Measurements from ENCODE around the gene OBP2A. TPM values are rescaled to one million over a fixed set of nuclear protein-coding genes. Genes with fewer than 3 reads are reported as not detected.

OBP2A gene
- total RNA-seq, 2 experiments from 2014 or later = not detected

GRCh38 chr9:135589596-135590485 is 43.9 kb downstream of the OBP2A start:
- no peak overlapping the region for H3K4me3 Mint-ChIP-seq
- H3K27me3 Mint-ChIP-seq (ENCODE audit: low read depth) = no peaks in the 10 kb centered on the region
- no peak overlapping the region for H3K27ac Mint-ChIP-seq
- ChIA-PET POLR2A (no interaction called here), CTCF (no interaction called here)
- DNase-seq = no peak
- no peak for ATAC-seq
- H3K36me3 Mint-ChIP-seq (ENCODE audit: low read depth) = no peaks in the 10 kb centered on the region
- H3K4me1 Mint-ChIP-seq (ENCODE audit: low read depth) = no peaks in the 10 kb centered on the region
- no peaks in the 10 kb centered on the region for H3K9me3 Mint-ChIP-seq (ENCODE audit: insufficient read depth)

GRCh38 chr9:135590486-135591079 is 44.7 kb downstream of the OBP2A start:
- Mint-ChIP-seq H3K4me3 (no peak overlapping the region), H3K27me3 (ENCODE audit: low read depth) (no peaks in the 10 kb centered on the region), H3K9me3 (ENCODE audit: insufficient read depth) (no peaks in the 10 kb centered on the region), H3K27ac (no peak overlapping the region), H3K4me1 (ENCODE audit: low read depth) (no peaks in the 10 kb centered on the region), H3K36me3 (ENCODE audit: low read depth) (no peaks in the 10 kb centered on the region)
- ATAC-seq = no peak
- POLR2A ChIA-PET = no interaction called here
- CTCF ChIA-PET = no interaction called here
- no peak for DNase-seq

- H3K27me3 Mint-ChIP-seq (ENCODE audit: low read depth) = peaks cover 4% of the 10 kb centered on the region
- DNase-seq (no peak), ATAC-seq (no peak)
- ChIA-PET POLR2A (no interaction called here), CTCF (no interaction called here)
- H3K4me1 Mint-ChIP-seq (ENCODE audit: low read depth) = no peaks in the 10 kb centered on the region
- no peaks in the 10 kb centered on the region for H3K36me3 Mint-ChIP-seq (ENCODE audit: low read depth)
- H3K4me3 Mint-ChIP-seq = no peak overlapping the region
- no peak overlapping the region for H3K27ac Mint-ChIP-seq
- no peaks in the 10 kb centered on the region for H3K9me3 Mint-ChIP-seq (ENCODE audit: insufficient read depth)
Measured at GRCh38 chr9:135591506-135592330, 45.8 kb downstream of the OBP2A start.

- H3K27ac Mint-ChIP-seq = no peak overlapping the region
- CTCF ChIA-PET = no interaction called here
- H3K27me3 Mint-ChIP-seq (ENCODE audit: low read depth) = peaks cover 4% of the 10 kb centered on the region
- no peaks in the 10 kb centered on the region for H3K36me3 Mint-ChIP-seq (ENCODE audit: low read depth)
- no peak for DNase-seq
- no peak for ATAC-seq
- no peaks in the 10 kb centered on the region for H3K9me3 Mint-ChIP-seq (ENCODE audit: insufficient read depth)
- no peaks in the 10 kb centered on the region for H3K4me1 Mint-ChIP-seq (ENCODE audit: low read depth)
- POLR2A ChIA-PET = no interaction called here
- H3K4me3 Mint-ChIP-seq = no peak overlapping the region
Measured at GRCh38 chr9:135592331-135592590, 46.3 kb downstream of the OBP2A start.

- H3K27ac Mint-ChIP-seq = no peak overlapping the region
- H3K4me1 Mint-ChIP-seq (ENCODE audit: low read depth) = no peaks in the 10 kb centered on the region
- ChIA-PET POLR2A (no interaction called here), CTCF (interaction anchor here (1.0 kb wide), 1 partner anchor 11 kb away, joined by 3 read pairs; no protein-coding TSS in a partner anchor)
- DNase-seq (no peak), ATAC-seq (no peak)
- H3K36me3 Mint-ChIP-seq (ENCODE audit: low read depth) = no peaks in the 10 kb centered on the region
- H3K9me3 Mint-ChIP-seq (ENCODE audit: insufficient read depth) = no peaks in the 10 kb centered on the region
- H3K4me3 Mint-ChIP-seq = no peak overlapping the region
- H3K27me3 Mint-ChIP-seq (ENCODE audit: low read depth) = peaks cover 4% of the 10 kb centered on the region
Measured at GRCh38 chr9:135592625-135593024, 46.7 kb downstream of the OBP2A start.

- Mint-ChIP-seq H3K27ac (no peak overlapping the region), H3K4me3 (no peak overlapping the region), H3K9me3 (ENCODE audit: insufficient read depth) (no peaks in the 10 kb centered on the region), H3K4me1 (ENCODE audit: low read depth) (no peaks in the 10 kb centered on the region), H3K36me3 (ENCODE audit: low read depth) (no peaks in the 10 kb centered on the region), H3K27me3 (ENCODE audit: low read depth) (peaks cover 17% of the 10 kb centered on the region)
- CTCF ChIA-PET = no interaction called here
- ATAC-seq = no peak
- POLR2A ChIA-PET = no interaction called here
- no peak for DNase-seq
Measured at GRCh38 chr9:135596211-135596610, 50.3 kb downstream of the OBP2A start.

Other genes with a start within 250 kb of the OBP2A start
- gene PPP1R26, start 66.3 kb upstream of the OBP2A start, total RNA-seq = not detected
- 10 to 100 TPM; 28.4 to 32.9 TPM for gene MRPS2, start 45.4 kb upstream of the OBP2A start, total RNA-seq
- not detected for gene LCN1, start 24.7 kb upstream of the OBP2A start, total RNA-seq
- not detected for gene PAEP, start 15.6 kb downstream of the OBP2A start, total RNA-seq
- not detected for gene GLT6D1, start 93.4 kb downstream of the OBP2A start, total RNA-seq
- gene LCN9, start 117.2 kb downstream of the OBP2A start, total RNA-seq = not detected
- gene SOHLH1, start 153.4 kb downstream of the OBP2A start, total RNA-seq = not detected
- not detected for gene KCNT1, start 156.1 kb downstream of the OBP2A start, total RNA-seq